Measurements from ENCODE around the gene ITFG1. TPM values are rescaled to one million over a fixed set of nuclear protein-coding genes. Genes with fewer than 3 reads are reported as not detected.

ITFG1 gene
- total RNA-seq, 2 experiments from 2014 or later, result 18.0 to 18.5 TPM

GRCh38 chr16:47230296-47230695 is 230.6 kb downstream of the ITFG1 start:
- ATAC-seq (ENCODE audit: poor library complexity) (no peak), DNase-seq (no peak)
- Mint-ChIP-seq H3K36me3 (ENCODE audit: low read depth) (peaks cover 79% of the 10 kb centered on the region), H3K4me1 (ENCODE audit: low read depth) (no peaks in the 10 kb centered on the region), H3K4me3 (no peak overlapping the region), H3K9me3 (peaks cover 1% of the 10 kb centered on the region), H3K27ac (no peak overlapping the region), H3K27me3 (no peaks in the 10 kb centered on the region)
- intact Hi-C loops (cut with DNase I, micrococcal nuclease), result no loop called here
- ChIA-PET CTCF (no interaction called here), POLR2A (no interaction called here)
- Histone ChIP-seq H3K36me3 (ENCODE audit: insufficient read depth, low read length) (peaks cover 7% of the 10 kb centered on the region), H3K27me3 (ENCODE audit: control insufficient read depth in 1 of 2, insufficient read depth in 2 of 2, low read length in 2 of 2) (no peaks in the 10 kb centered on the region), H3K4me1 (ENCODE audit: insufficient read depth, low read length) (no peaks in the 10 kb centered on the region), H3K9me3 (ENCODE audit: control insufficient read depth in 1 of 2, insufficient read depth in 1 of 2, low read length in 2 of 2) (no peaks in the 10 kb centered on the region), H3K27ac (ENCODE audit: low read depth in 1 of 2, low read length in 2 of 2) (no peak overlapping the region), H3K4me3 (ENCODE audit: low read length) (no peak overlapping the region)
- TF ChIP-seq CTCF (IDR thresholded peaks at IDR 0.05), result no peak

GRCh38 chr16:47229053-47230050 is 231.5 kb downstream of the ITFG1 start:
- Mint-ChIP-seq H3K27me3 (no peaks in the 10 kb centered on the region), H3K27ac (no peak overlapping the region), H3K36me3 (ENCODE audit: low read depth) (peaks cover 79% of the 10 kb centered on the region), H3K9me3 (peaks cover 5% of the 10 kb centered on the region), H3K4me1 (ENCODE audit: low read depth) (no peaks in the 10 kb centered on the region), H3K4me3 (no peak overlapping the region)
- Histone ChIP-seq H3K9me3 (ENCODE audit: control insufficient read depth in 1 of 2, insufficient read depth in 1 of 2, low read length in 2 of 2) (no peaks in the 10 kb centered on the region), H3K4me1 (ENCODE audit: insufficient read depth, low read length) (no peaks in the 10 kb centered on the region), H3K36me3 (ENCODE audit: insufficient read depth, low read length) (peaks cover 7% of the 10 kb centered on the region), H3K4me3 (ENCODE audit: low read length) (no peak overlapping the region), H3K27ac (ENCODE audit: low read depth in 1 of 2, low read length in 2 of 2) (no peak overlapping the region), H3K27me3 (ENCODE audit: control insufficient read depth in 1 of 2, insufficient read depth in 2 of 2, low read length in 2 of 2) (no peaks in the 10 kb centered on the region)
- ChIA-PET POLR2A (no interaction called here), CTCF (no interaction called here)
- ATAC-seq (ENCODE audit: poor library complexity) (no peak), DNase-seq (no peak)
- intact Hi-C loops (cut with DNase I, micrococcal nuclease), result no loop called here
- no peak for TF ChIP-seq CTCF (IDR thresholded peaks at IDR 0.05)

GRCh38 chr16:47228241-47228640 is 232.6 kb downstream of the ITFG1 start:
- no peaks in the 10 kb centered on the region for H3K4me1 ChIP-seq (ENCODE audit: insufficient read depth, low read length)
- peaks cover 7% of the 10 kb centered on the region for H3K36me3 ChIP-seq (ENCODE audit: insufficient read depth, low read length)
- Mint-ChIP-seq H3K27me3 (no peaks in the 10 kb centered on the region), H3K27ac (no peak overlapping the region), H3K9me3 (peaks cover 5% of the 10 kb centered on the region), H3K36me3 (ENCODE audit: low read depth) (peaks cover 82% of the 10 kb centered on the region), H3K4me1 (ENCODE audit: low read depth) (no peaks in the 10 kb centered on the region), H3K4me3 (no peak overlapping the region)
- no peaks in the 10 kb centered on the region for H3K27me3 ChIP-seq (ENCODE audit: control insufficient read depth in 1 of 2, insufficient read depth in 2 of 2, low read length in 2 of 2)
- H3K27ac ChIP-seq (ENCODE audit: low read depth in 1 of 2, low read length in 2 of 2), result no peak overlapping the region
- ChIA-PET POLR2A (no interaction called here), CTCF (no interaction called here)
- ATAC-seq (ENCODE audit: poor library complexity) (no peak), DNase-seq (no peak)
- H3K9me3 ChIP-seq (ENCODE audit: control insufficient read depth in 1 of 2, insufficient read depth in 1 of 2, low read length in 2 of 2), result no peaks in the 10 kb centered on the region
- no peak for TF ChIP-seq CTCF (IDR thresholded peaks at IDR 0.05)
- no peak overlapping the region for H3K4me3 ChIP-seq (ENCODE audit: low read length)
- intact Hi-C loops (cut with DNase I, micrococcal nuclease), result no loop called here

Data from CD4-positive, alpha-beta T cell (primary cell).